Peyer's patch (tissue), 4 donors: Measurements from ENCODE around the gene WBP11. TPM values are rescaled to one million over a fixed set of nuclear protein-coding genes. Genes with fewer than 3 reads are reported as not detected.

Experiments
- DNase-seq, 3 donors: peaks; one replicate each; pipeline ENCODE4 v3.0.0-alpha.2; 2017 to 2019
- H3K27ac ChIP-seq, 4 donors: fragments of 200-600 bp; sonication (generic); one replicate each; pipeline ENCODE4 v1.5.1; 2016 to 2019
- H3K27me3 ChIP-seq, 2 donors: fragments of 200-600 bp; sonication (generic); one replicate each; pipeline ENCODE4 v1.5.1; 2019
- H3K36me3 ChIP-seq, 3 donors: fragments of 200-600 bp; sonication (generic); one replicate each; pipeline ENCODE4 v1.5.1; 2016 to 2019
- H3K4me1 ChIP-seq, 4 donors: fragments of 200-600 bp; sonication (generic); one replicate each; pipeline ENCODE4 v1.5.1; 2016 to 2019
- H3K4me3 ChIP-seq, 4 donors: fragments of 200-600 bp; sonication (generic); 1 replicate in 3 of 4; 2 replicates in 1 of 4; pipeline ENCODE4 v1.5.1; 2016 to 2019; ENCODE audit warnings: mild to moderate bottlenecking in 1 of 4
- H3K9me3 ChIP-seq, 4 donors: fragments of 200-600 bp; sonication (generic); one replicate each; pipeline ENCODE4 v1.5.1; 2016 to 2019; ENCODE audit warnings: mild to moderate bottlenecking in 1 of 4
- CTCF ChIP-seq, 6 experiments: fragments of 450-650 bp in 4 of 6; fragments of 200-600 bp in 2 of 6; sonication (generic) in 1 of 6; IDR thresholded peaks; one replicate each; pipeline ENCODE4 v1.5.1; 2017 to 2019; ENCODE audit warnings: antibody characterized with exemption in 6 of 6, mild to moderate bottlenecking in 3 of 6, moderate library complexity in 1 of 6
- POLR2A ChIP-seq, 2 donors: fragments of 450-650 bp; IDR thresholded peaks; one replicate each; pipeline ENCODE4 v1.5.1; 2017; ENCODE audit warnings: antibody characterized with exemption in 2 of 2, mild to moderate bottlenecking in 2 of 2, moderate library complexity in 2 of 2
- total RNA-seq, 4 donors: library from RNA; depleted of rRNA; stranded (reverse); fragments of >200 nt; gene quantifications; one replicate each; pipeline ENCODE4 v1.1.0, GENCODE V29; 2016

WBP11 gene
- total RNA-seq, 4 donors from 2014 or later, result 12.3 to 42.9 (median 12.8) TPM

GRCh38 chr12:14814014-14814413 lies 10.7 kb upstream of the WBP11 start, which contains the start of gene SMCO3:
Gene SMCO3, minus strand, starts transcription at chr12:14814182. Its CDS starts 7,502 bp downstream, at chr12:14806680.
- DNase-seq, result no peak
- no peaks in the 10 kb centered on the region for H3K36me3 ChIP-seq
- no peaks in the 10 kb centered on the region for H3K27me3 ChIP-seq
- H3K27ac ChIP-seq, result no peak within 1 kb of the TSS
- H3K4me3 ChIP-seq, result no peak within 1 kb of the TSS
- TF ChIP-seq CTCF (IDR thresholded peaks at IDR 0.05) (no peak), POLR2A (IDR thresholded peaks at IDR 0.05) (no peak)
- H3K9me3 ChIP-seq, result no peaks in the 10 kb centered on the region
- H3K4me1 ChIP-seq, result no peaks in the 10 kb centered on the region

DNA sequence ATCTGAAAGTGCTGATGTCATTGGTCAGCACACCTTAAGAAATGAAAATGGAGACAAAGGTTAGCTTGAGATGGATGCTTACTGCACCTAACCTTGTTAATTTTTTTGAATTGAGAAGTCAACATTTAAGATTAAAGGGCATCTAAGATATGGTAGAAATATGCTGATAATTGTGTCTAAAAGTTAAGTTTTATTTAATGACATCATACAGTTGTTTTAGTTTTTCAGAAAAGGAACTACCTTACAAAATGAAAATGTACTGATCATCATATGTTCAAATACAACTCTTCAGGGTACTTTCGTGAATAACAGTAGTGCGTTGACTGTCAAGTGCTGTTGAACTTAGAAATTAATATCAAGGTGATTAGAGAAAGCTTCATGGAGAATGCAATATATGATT lies 8.2 kb upstream of the WBP11 start:
- Histone ChIP-seq H3K27me3 (no peaks in the 10 kb centered on the region), H3K27ac (no peak overlapping the region), H3K4me1 (no peaks in the 10 kb centered on the region), H3K4me3 (no peak overlapping the region), H3K36me3 (no peaks in the 10 kb centered on the region), H3K9me3 (no peaks in the 10 kb centered on the region)
- TF ChIP-seq POLR2A (IDR thresholded peaks at IDR 0.05), result no peak
- no peak for TF ChIP-seq CTCF (IDR thresholded peaks at IDR 0.05)
- no peak for DNase-seq

DNA sequence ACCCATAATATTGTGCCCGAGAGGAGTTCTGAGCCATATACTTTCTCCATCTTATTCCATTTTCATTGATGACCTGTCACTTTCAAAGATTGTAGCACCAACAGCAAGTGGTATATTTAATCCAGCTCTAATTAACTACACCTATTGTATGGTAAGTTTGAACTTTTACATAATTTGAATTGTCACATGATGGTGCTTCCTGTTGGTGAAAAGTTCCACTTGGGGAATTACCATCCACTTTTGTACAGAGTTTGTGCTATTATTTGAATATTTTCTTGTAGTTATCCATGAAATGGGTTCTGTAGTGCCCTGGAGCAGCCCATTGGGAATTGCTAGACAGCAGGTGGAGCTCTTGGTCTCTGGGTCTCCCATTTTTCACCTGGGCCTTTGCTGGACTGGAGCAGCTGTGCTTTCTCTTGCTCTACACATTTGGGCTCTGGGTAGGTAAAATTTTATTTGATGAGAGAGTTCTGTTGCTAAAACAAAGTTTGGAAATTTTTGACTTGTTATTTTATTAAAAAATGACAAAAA lies 7.7 kb upstream of the WBP11 start:
- Histone ChIP-seq H3K36me3 (no peaks in the 10 kb centered on the region), H3K27me3 (no peaks in the 10 kb centered on the region), H3K9me3 (no peaks in the 10 kb centered on the region), H3K27ac (no peak overlapping the region), H3K4me1 (no peaks in the 10 kb centered on the region), H3K4me3 (no peak overlapping the region)
- no peak for DNase-seq
- TF ChIP-seq POLR2A (IDR thresholded peaks at IDR 0.05), result no peak
- TF ChIP-seq CTCF (IDR thresholded peaks at IDR 0.05), result peak in 2 of 6 experiments; percentile 14 to 20

DNA sequence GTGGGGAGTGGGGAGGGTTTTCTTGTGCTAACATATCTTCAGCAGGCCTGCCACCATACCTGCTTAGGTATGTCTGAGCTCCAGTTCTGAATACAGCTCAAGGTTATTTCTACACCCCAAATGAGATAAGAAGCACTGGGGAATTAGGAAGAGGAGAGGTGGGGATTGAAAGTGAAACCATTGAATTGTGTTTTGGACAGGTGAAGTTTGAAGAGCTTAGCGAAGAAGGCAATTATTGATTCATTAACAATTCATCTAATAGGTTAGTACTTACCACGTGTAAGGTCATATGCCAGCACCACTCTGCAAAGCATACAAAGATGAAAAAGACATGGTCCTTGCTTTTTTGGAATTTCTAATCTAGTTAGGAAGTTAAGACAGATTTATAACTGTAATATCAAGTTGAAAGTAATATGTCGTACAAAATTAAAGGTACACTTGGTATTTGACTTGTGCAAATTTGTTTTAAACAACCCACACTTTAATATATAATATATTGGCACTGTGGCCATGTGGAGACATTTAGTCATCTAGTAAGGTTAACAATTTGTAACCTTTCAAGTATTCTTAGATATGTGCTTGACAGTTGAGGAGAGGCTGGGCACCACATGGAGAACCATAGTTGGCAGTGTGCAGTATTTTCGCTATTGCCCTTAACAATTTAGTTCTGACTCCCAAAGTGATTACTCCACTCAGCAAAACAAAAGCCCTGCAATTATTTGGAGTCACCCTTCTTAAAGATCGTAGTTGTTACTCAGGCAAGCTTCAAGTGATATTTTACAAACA lies 7.1 kb upstream of the WBP11 start:
- H3K36me3 ChIP-seq, result no peaks in the 10 kb centered on the region
- TF ChIP-seq CTCF (IDR thresholded peaks at IDR 0.05) (no peak), POLR2A (IDR thresholded peaks at IDR 0.05) (no peak)

GRCh38 chr12:14803830-14804160 lies 517 bp upstream of the WBP11 start:
- H3K9me3 ChIP-seq, result no peaks in the 10 kb centered on the region
- H3K27ac ChIP-seq, result peak overlapping the region; percentile 74 to 92 (median 90)
- peak overlapping the region; percentile 56 to 92 (median 74) for H3K4me3 ChIP-seq
- peaks cover 0 to 17% (median 4%) of the 10 kb centered on the region in 4 donors for H3K4me1 ChIP-seq
- H3K27me3 ChIP-seq, result no peaks in the 10 kb centered on the region
- TF ChIP-seq POLR2A (IDR thresholded peaks at IDR 0.05), result no peak
- TF ChIP-seq CTCF (IDR thresholded peaks at IDR 0.05), result peak in 1 of 6 experiments; percentile 9
- DNase-seq, result no peak
- peaks cover 0 to 11% (median 0%) of the 10 kb centered on the region in 3 donors for H3K36me3 ChIP-seq

More for the DNA sequence above, 7.1 kb upstream of the WBP11 start:
- Histone ChIP-seq H3K4me3 (no peak overlapping the region), H3K9me3 (no peaks in the 10 kb centered on the region), H3K27me3 (no peaks in the 10 kb centered on the region), H3K27ac (no peak overlapping the region), H3K4me1 (no peaks in the 10 kb centered on the region)
- DNase-seq, result no peak
